ENCODE data around the gene B3GLCT. TPM values are rescaled to one million over a fixed set of nuclear protein-coding genes. Genes with fewer than 3 reads are reported as not detected.

B3GLCT gene
- polyA plus RNA-seq, 1 donor from 2014 or later: 6.0 TPM

Other genes starting within 250 kb of the B3GLCT start
- 52.8 TPM for gene HSPH1, start 38.1 kb upstream of the B3GLCT start, polyA plus RNA-seq